ENCODE data around the gene F8. TPM values are rescaled to one million over a fixed set of nuclear protein-coding genes. Genes with fewer than 3 reads are reported as not detected.

The F8 gene
- total and polyA plus RNA-seq, 9 of the 15 experiments (the other 6 are each of a cell fraction or from before 2014, with no cell fraction given): 0.41 to 3.8 (median 0.91) TPM

DNA sequence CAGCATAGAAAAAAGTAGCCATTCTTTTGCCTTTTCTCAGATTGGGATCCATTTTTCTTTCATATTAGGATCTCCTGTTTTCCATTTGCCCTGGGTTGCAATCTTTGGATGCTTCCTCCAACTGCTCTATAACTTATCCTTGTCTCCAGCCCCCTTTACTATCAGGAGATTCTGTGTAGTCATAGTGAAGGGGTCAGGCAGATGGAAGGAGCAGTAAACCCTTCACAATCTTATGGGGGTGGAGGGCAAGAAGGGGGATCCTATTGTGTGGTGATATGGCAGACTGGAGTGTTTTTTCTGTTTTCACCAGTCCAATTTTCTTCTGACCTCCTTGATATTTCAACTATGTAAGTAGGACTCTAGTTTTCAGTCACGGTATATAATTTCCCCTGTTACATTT is 186.4 kb downstream of the F8 start (continued):
- TF ChIP-seq HMBOX1 (IDR thresholded peaks at IDR 0.05) (no peak), BCOR (IDR thresholded peaks at IDR 0.05) (no peak), NR2C1 (IDR thresholded peaks at IDR 0.05) (no peak), NR2C1 (tag; IDR thresholded peaks at IDR 0.05) (no peak), SPI1 (IDR thresholded peaks at IDR 0.05; ENCODE audit: borderline replicate concordance, low read depth, low read length) (no peak), SRSF1 (IDR thresholded peaks at IDR 0.05; ENCODE audit: low read depth, low read length) (no peak), RBM17 (IDR thresholded peaks at IDR 0.05; ENCODE audit: borderline replicate concordance, low read depth, low read length) (no peak), ARID1B (IDR thresholded peaks at IDR 0.05) (0 out of 2 replicates have a peak, but pooled peaks have one; percentile 14), ETV6 (IDR thresholded peaks at IDR 0.05; ENCODE audit: borderline replicate concordance in 1 of 2, low read depth in 2 of 2, low read length in 1 of 2) (no peak), ETV6 (CRISPR knock-in tag; IDR thresholded peaks at IDR 0.05; ENCODE audit: borderline replicate concordance) (no peak), HDAC3 (IDR thresholded peaks at IDR 0.05; ENCODE audit: borderline replicate concordance, partially characterized antibody) (no peak), RBM25 (IDR thresholded peaks at IDR 0.05; ENCODE audit: low read depth, low read length, severe bottlenecking) (no peak), RBM15 (IDR thresholded peaks at IDR 0.05; ENCODE audit: insufficient read depth, low read length) (no peak), MIER1 (IDR thresholded peaks at IDR 0.05; ENCODE audit: low read depth) (no peak), NR2C2 (CRISPR knock-in tag; IDR thresholded peaks at IDR 0.05) (no peak), NR2C2 (tag; IDR thresholded peaks at IDR 0.05) (no peak), ZFP1 (CRISPR knock-in tag; IDR thresholded peaks at IDR 0.05) (no peak), SMARCE1 (IDR thresholded peaks at IDR 0.05) (no peak), HBP1 (CRISPR knock-in tag; IDR thresholded peaks at IDR 0.05) (no peak), ZC3H11A (IDR thresholded peaks at IDR 0.05; ENCODE audit: low read depth, low read length) (no peak)
- TF ChIP-seq, protein P1, sequence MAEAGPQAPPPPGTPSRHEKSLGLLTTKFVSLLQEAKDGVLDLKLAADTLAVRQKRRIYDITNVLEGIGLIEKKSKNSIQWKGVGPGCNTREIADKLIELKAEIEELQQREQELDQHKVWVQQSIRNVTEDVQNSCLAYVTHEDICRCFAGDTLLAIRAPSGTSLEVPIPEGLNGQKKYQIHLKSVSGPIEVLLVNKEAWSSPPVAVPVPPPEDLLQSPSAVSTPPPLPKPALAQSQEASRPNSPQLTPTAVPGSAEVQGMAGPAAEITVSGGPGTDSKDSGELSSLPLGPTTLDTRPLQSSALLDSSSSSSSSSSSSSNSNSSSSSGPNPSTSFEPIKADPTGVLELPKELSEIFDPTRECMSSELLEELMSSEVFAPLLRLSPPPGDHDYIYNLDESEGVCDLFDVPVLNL (CRISPR knock-in tag; IDR thresholded peaks at IDR 0.05; ENCODE audit: low read depth): no peak
- TF ChIP-seq, protein P2, sequence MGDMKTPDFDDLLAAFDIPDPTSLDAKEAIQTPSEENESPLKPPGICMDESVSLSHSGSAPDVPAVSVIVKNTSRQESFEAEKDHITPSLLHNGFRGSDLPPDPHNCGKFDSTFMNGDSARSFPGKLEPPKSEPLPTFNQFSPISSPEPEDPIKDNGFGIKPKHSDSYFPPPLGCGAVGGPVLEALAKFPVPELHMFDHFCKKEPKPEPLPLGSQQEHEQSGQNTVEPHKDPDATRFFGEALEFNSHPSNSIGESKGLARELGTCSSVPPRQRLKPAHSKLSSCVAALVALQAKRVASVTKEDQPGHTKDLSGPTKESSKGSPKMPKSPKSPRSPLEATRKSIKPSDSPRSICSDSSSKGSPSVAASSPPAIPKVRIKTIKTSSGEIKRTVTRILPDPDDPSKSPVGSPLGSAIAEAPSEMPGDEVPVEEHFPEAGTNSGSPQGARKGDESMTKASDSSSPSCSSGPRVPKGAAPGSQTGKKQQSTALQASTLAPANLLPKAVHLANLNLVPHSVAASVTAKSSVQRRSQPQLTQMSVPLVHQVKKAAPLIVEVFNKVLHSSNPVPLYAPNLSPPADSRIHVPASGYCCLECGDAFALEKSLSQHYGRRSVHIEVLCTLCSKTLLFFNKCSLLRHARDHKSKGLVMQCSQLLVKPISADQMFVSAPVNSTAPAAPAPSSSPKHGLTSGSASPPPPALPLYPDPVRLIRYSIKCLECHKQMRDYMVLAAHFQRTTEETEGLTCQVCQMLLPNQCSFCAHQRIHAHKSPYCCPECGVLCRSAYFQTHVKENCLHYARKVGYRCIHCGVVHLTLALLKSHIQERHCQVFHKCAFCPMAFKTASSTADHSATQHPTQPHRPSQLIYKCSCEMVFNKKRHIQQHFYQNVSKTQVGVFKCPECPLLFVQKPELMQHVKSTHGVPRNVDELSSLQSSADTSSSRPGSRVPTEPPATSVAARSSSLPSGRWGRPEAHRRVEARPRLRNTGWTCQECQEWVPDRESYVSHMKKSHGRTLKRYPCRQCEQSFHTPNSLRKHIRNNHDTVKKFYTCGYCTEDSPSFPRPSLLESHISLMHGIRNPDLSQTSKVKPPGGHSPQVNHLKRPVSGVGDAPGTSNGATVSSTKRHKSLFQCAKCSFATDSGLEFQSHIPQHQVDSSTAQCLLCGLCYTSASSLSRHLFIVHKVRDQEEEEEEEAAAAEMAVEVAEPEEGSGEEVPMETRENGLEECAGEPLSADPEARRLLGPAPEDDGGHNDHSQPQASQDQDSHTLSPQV (IDR thresholded peaks at IDR 0.05): 0 out of 2 replicates have a peak, but pooled peaks have one; percentile 28

All from K562 (cell line).